Chondrocyte (in vitro differentiated cells): ENCODE data around the gene PLEKHG1. TPM values are rescaled to one million over a fixed set of nuclear protein-coding genes. Genes with fewer than 3 reads are reported as not detected.

ENCODE experiments used
- DNase-seq: peaks from one replicate; pipeline ENCODE4 v3.0.0; 2021; ENCODE audit warnings: mixed read lengths, low spot score
- H3K27ac Mint-ChIP-seq: one replicate; pipeline ENCODE4 v1.8.0; 2021; ENCODE audit warnings: mild to moderate bottlenecking, moderate library complexity, mixed read lengths; ENCODE audit not compliant: unreplicated experiment
- H3K27me3 Mint-ChIP-seq: 2 replicates; pipeline ENCODE4 v1.8.0; 2021; ENCODE audit warnings: low read depth, mixed read lengths
- H3K36me3 Mint-ChIP-seq: 2 replicates; pipeline ENCODE4 v1.8.0; 2021; ENCODE audit warnings: low read depth, mixed read lengths
- H3K4me1 Mint-ChIP-seq: 2 replicates; pipeline ENCODE4 v1.8.0; 2021; ENCODE audit warnings: low read depth, mild to moderate bottlenecking, mixed read lengths
- H3K4me3 Mint-ChIP-seq: one replicate; pipeline ENCODE4 v1.8.0; 2021; ENCODE audit warnings: mild to moderate bottlenecking, moderate library complexity, mixed read lengths; ENCODE audit not compliant: unreplicated experiment
- H3K9me3 Mint-ChIP-seq: 2 replicates; pipeline ENCODE4 v1.8.0; 2021; ENCODE audit warnings: low read depth, mixed read lengths
- total RNA-seq: library from RNA; stranded (reverse); gene quantifications from 3 replicates; pipeline ENCODE4 v1.2.1, GENCODE V29; 2021
- TF ChIP-seq, protein P1 (sequence below): fragments of 200-600 bp; sonication (generic); IDR thresholded peaks from 2 replicates; pipeline ENCODE4 v1.5.0; 2021; ENCODE audit warnings: antibody characterized with exemption, mild to moderate bottlenecking, moderate library complexity

Gene PLEKHG1
- total RNA-seq, 1 donor from 2014 or later, result 1.8 TPM

DNA sequence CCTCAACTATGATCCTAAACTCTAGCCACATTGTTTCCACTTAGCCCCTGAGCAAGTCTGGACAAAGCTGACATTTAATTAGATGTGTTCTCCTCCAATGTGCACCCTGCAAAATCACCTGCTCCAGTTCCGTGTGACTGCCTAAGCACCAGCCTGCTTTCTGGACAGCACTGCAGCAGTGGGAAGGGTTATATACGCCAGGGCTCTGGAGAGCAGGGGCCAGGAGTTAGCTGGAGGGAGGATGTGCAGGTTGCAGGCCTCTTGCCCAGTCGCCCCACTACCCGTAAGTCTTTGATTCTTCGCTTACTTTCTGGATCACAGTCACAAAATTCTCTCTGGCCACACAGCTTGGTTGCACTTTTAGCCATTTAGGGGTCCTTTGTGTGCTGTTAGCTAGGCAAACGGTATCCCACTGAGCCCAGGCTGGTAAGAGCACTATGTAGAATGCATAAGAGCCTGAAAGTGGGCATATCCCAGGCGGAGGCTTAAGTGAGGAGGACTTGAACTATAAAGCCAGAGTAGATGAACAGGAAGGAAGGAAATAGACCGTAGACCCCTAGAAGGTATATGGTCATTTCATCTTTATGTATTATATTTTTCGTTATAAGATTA lies 10.7 kb upstream of the PLEKHG1 start:
- TF ChIP-seq, protein P1, sequence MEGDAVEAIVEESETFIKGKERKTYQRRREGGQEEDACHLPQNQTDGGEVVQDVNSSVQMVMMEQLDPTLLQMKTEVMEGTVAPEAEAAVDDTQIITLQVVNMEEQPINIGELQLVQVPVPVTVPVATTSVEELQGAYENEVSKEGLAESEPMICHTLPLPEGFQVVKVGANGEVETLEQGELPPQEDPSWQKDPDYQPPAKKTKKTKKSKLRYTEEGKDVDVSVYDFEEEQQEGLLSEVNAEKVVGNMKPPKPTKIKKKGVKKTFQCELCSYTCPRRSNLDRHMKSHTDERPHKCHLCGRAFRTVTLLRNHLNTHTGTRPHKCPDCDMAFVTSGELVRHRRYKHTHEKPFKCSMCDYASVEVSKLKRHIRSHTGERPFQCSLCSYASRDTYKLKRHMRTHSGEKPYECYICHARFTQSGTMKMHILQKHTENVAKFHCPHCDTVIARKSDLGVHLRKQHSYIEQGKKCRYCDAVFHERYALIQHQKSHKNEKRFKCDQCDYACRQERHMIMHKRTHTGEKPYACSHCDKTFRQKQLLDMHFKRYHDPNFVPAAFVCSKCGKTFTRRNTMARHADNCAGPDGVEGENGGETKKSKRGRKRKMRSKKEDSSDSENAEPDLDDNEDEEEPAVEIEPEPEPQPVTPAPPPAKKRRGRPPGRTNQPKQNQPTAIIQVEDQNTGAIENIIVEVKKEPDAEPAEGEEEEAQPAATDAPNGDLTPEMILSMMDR, result no peak
- H3K9me3 Mint-ChIP-seq, result no peaks in the 10 kb centered on the region
- H3K4me3 Mint-ChIP-seq, result no peak overlapping the region
- H3K36me3 Mint-ChIP-seq, result no peaks in the 10 kb centered on the region
- no peak for DNase-seq
- no peaks in the 10 kb centered on the region for H3K4me1 Mint-ChIP-seq
- H3K27me3 Mint-ChIP-seq, result peaks cover 18% of the 10 kb centered on the region
- no peak overlapping the region for H3K27ac Mint-ChIP-seq

DNA sequence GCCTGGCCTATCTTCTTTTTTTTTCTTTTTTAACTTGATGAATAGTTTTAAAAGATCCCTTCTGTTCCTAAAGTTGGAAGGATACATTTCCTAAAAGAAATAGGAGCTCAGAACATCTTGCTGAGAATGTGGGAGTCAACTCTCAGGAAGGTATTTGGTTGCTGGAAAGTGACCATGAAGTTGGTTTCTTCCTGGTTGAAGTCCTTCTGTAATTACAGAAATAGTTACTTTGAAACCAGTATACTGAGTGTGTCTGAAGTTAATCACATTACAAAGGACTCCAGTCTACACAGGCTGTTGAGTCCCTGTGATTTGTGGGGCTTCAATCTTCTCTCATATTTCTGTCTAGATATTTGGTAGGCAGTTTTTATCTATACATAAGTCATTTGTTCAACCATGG lies 9.8 kb upstream of the PLEKHG1 start:
- TF ChIP-seq, protein P1, result no peak
- H3K4me3 Mint-ChIP-seq, result no peak overlapping the region
- H3K36me3 Mint-ChIP-seq, result no peaks in the 10 kb centered on the region
- H3K9me3 Mint-ChIP-seq, result no peaks in the 10 kb centered on the region
- no peak for DNase-seq
- H3K4me1 Mint-ChIP-seq, result no peaks in the 10 kb centered on the region
- peaks cover 18% of the 10 kb centered on the region for H3K27me3 Mint-ChIP-seq
- H3K27ac Mint-ChIP-seq, result no peak overlapping the region

DNA sequence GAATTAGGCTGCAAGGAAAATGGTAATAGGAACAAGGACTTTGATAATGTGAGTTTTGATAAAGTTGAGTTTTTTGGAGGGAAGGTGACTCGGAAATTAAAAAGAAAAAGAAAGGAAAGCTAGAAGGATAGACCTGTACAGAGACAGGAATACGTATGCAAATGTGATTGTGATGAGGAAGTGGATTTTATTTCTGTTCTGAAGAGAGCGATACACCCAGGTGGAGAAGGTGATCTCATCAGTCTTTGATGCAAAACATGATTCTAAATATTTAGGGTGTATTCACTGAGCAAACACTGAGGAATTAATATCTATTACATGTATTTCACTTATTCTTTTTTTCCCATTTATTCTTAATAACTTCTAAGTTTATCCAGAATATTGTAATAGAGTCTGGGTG lies 9.2 kb upstream of the PLEKHG1 start:
- Mint-ChIP-seq H3K27ac (no peak overlapping the region), H3K4me1 (no peaks in the 10 kb centered on the region), H3K27me3 (peaks cover 18% of the 10 kb centered on the region), H3K4me3 (no peak overlapping the region), H3K36me3 (no peaks in the 10 kb centered on the region), H3K9me3 (no peaks in the 10 kb centered on the region)
- no peak for DNase-seq
- TF ChIP-seq, protein P1, result no peak

DNA sequence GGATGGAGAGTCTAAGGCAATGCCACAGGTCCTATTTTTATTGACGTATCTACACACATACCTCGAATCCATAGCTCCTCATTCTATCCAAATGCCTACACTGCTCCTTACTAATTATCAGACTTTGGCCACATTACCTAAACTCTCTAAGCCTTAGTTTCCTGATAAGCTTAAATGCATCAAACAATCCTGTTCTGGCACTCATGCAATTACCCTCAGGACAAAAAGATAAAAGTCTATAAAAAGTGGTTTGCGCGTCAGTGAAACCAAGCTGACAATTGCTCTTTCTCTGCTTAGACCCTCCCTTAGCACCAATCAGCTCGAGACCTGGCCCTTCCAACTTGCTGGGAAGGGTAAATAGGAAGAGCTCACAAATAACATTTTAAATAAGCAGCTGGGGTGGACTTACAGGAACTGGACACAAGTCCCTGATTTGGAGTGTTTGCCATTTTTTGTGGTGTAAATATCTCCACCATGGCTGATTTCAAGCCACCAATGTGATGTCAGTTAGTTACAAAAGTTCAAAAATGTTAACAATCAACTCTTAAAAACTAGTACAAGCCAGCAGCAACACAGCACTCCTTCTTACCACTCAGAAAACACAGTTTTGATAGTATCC lies 7.2 kb upstream of the PLEKHG1 start:
- DNase-seq, result no peak
- no peaks in the 10 kb centered on the region for H3K36me3 Mint-ChIP-seq
- peaks cover 18% of the 10 kb centered on the region for H3K27me3 Mint-ChIP-seq
- no peaks in the 10 kb centered on the region for H3K9me3 Mint-ChIP-seq
- TF ChIP-seq, protein P1, result no peak
- H3K4me1 Mint-ChIP-seq, result no peaks in the 10 kb centered on the region
- H3K27ac Mint-ChIP-seq, result no peak overlapping the region
- no peak overlapping the region for H3K4me3 Mint-ChIP-seq

DNA sequence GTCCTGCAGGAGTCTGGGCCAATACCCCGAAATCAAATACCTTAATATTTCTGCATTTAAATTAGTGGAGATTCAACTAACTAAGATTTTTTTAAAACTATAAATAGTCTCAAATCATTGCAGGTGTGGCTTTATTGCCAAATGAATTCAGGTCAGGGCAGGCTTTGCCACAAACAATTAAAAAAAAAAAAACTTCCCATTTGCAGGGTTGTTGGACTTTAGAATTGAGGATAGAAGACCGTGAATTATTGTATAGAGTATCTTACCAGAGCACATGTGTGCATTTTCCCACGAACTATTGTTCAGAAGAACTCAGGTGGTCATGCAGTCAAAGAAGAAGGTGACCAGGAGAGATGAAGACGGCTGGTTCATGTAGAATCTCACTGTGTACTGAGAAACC lies 6.6 kb upstream of the PLEKHG1 start:
- TF ChIP-seq, protein P1, result no peak
- Mint-ChIP-seq H3K9me3 (no peaks in the 10 kb centered on the region), H3K36me3 (no peaks in the 10 kb centered on the region), H3K4me3 (no peak overlapping the region), H3K4me1 (no peaks in the 10 kb centered on the region), H3K27me3 (peaks cover 18% of the 10 kb centered on the region), H3K27ac (no peak overlapping the region)
- no peak for DNase-seq
